K562 (cell line): ENCODE results near the gene SNPH.

Source experiments
- EP300 ChIP-seq: IDR thresholded peaks from 2 replicates; pipeline ENCODE4 v1.6.1; 2012; ENCODE audit warnings: low read length, improper control_type of control experiment
- POLR2AphosphoS5 ChIP-seq: IDR thresholded peaks from 2 replicates; pipeline ENCODE4 v1.6.1; 2011; ENCODE audit warnings: mild to moderate bottlenecking, low read depth, low read length, moderate library complexity; ENCODE audit not compliant: control insufficient read depth, insufficient read depth
- PYGO2 ChIP-seq: fragments of 450-650 bp; IDR thresholded peaks from 2 replicates; pipeline ENCODE4 v1.6.1; 2016; ENCODE audit warnings: mild to moderate bottlenecking, missing genetic modification characterization, moderate library complexity, missing compliant biosample characterization
- RBBP5 ChIP-seq: fragments of 200-600 bp; sonication (generic); IDR thresholded peaks from 2 replicates; pipeline ENCODE4 v1.6.1; 2012; ENCODE audit warnings: borderline replicate concordance, mild to moderate bottlenecking, low read length, control low read depth, inconsistent platforms; ENCODE audit not compliant: insufficient read depth, poor library complexity, severe bottlenecking
- TF ChIP-seq, protein P1 (sequence below), 3 experiments: IDR thresholded peaks in 2 of 3; conservative IDR thresholded peaks in 1 of 3; 2 replicates each; pipeline ENCODE4 v1.5.1; 2011 to 2012; ENCODE audit warnings: low read length in 3 of 3, mild to moderate bottlenecking in 3 of 3, control low read depth in 2 of 3, improper control_type of control experiment in 1 of 3, inconsistent platforms in 1 of 3, low read depth in 1 of 3, mixed read lengths in 1 of 3, moderate library complexity in 1 of 3; ENCODE audit not compliant: insufficient read depth in 2 of 3

DNA sequence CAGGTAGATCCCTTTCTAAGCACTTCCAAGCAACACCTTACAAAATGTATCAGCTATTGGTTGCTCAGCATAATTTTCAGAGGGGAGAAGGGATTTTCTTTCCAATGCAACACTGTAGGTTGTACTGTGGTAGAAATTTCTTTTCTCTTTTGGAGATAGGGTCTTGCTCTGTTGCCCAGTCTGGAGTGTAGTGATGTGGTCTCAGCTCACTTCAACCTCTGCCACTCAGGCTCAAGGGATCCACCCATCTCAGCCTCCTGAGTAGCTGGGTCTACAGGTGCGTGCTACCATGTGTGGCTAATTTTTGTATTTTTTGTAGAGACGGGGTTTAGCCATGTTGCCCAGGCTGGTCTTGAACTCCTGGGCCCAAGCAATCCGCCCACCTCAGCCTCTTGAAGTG, 24.0 kb upstream of the SNPH start:
- TF ChIP-seq POLR2AphosphoS5 (no peak), PYGO2 (tag) (no peak), RBBP5 (no peak), EP300 (no peak)
- TF ChIP-seq, protein P1, sequence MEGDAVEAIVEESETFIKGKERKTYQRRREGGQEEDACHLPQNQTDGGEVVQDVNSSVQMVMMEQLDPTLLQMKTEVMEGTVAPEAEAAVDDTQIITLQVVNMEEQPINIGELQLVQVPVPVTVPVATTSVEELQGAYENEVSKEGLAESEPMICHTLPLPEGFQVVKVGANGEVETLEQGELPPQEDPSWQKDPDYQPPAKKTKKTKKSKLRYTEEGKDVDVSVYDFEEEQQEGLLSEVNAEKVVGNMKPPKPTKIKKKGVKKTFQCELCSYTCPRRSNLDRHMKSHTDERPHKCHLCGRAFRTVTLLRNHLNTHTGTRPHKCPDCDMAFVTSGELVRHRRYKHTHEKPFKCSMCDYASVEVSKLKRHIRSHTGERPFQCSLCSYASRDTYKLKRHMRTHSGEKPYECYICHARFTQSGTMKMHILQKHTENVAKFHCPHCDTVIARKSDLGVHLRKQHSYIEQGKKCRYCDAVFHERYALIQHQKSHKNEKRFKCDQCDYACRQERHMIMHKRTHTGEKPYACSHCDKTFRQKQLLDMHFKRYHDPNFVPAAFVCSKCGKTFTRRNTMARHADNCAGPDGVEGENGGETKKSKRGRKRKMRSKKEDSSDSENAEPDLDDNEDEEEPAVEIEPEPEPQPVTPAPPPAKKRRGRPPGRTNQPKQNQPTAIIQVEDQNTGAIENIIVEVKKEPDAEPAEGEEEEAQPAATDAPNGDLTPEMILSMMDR (IDR thresholded peaks at IDR 0.05 in 2 of 3, conservative IDR thresholded peaks at IDR 0.05 in 1 of 3; ENCODE audit: insufficient read depth in 2 of 3, low read depth in 1 of 3, low read length in 3 of 3): no peak
